Loucy (cell line): ENCODE results near the gene CAMTA1.

ENCODE experiments used
- H2AFZ ChIP-seq: fragments of 200-600 bp; sonication (generic); 2 replicates; pipeline ENCODE4 v1.6.0; 2016; ENCODE audit warnings: antibody characterized with exemption, mild to moderate bottlenecking, low read length, moderate library complexity
- H3F3A ChIP-seq: fragments of 200-600 bp; 2 replicates; pipeline ENCODE4 v1.6.0; 2016; ENCODE audit warnings: antibody characterized with exemption, low read depth, mild to moderate bottlenecking
- H3K27me3 ChIP-seq: fragments of 200-600 bp; sonication (generic); 2 replicates; pipeline ENCODE4 v1.6.1; 2014; ENCODE audit warnings: low read length, mild to moderate bottlenecking; ENCODE audit not compliant: insufficient read depth, poor library complexity, severe bottlenecking
- H3K36me3 ChIP-seq: fragments of 200-600 bp; sonication (generic); 2 replicates; pipeline ENCODE4 v1.6.1; 2016; ENCODE audit warnings: low read length; ENCODE audit not compliant: insufficient read depth
- H3K4me1 ChIP-seq: fragments of 200-600 bp; sonication (generic); 2 replicates; pipeline ENCODE4 v1.5.1; 2014; ENCODE audit warnings: low read length, mild to moderate bottlenecking; ENCODE audit not compliant: insufficient read depth, poor library complexity, severe bottlenecking
- H3K4me2 ChIP-seq: fragments of 200-600 bp; sonication (generic); 2 replicates; pipeline ENCODE4 v1.6.0; 2014; ENCODE audit warnings: antibody characterized with exemption, low read length, low read depth, mild to moderate bottlenecking; ENCODE audit not compliant: poor library complexity, severe bottlenecking
- H3K4me3 ChIP-seq: fragments of 200-600 bp; sonication (generic); 2 replicates; pipeline ENCODE4 v1.5.1; 2014; ENCODE audit warnings: low read length, mild to moderate bottlenecking, mixed read lengths; ENCODE audit not compliant: poor library complexity, severe bottlenecking
- H3K79me2 ChIP-seq: fragments of 200-600 bp; sonication (generic); 2 replicates; pipeline ENCODE4 v1.6.1; 2014; ENCODE audit warnings: low read length; ENCODE audit not compliant: insufficient read depth
- H3K9ac ChIP-seq: fragments of 200-600 bp; sonication (generic); 2 replicates; pipeline ENCODE4 v1.6.0; 2014; ENCODE audit warnings: mild to moderate bottlenecking, low read depth, low read length, moderate library complexity; ENCODE audit not compliant: poor library complexity, severe bottlenecking
- H3K9me2 ChIP-seq: fragments of 200-600 bp; sonication (generic); replicated peaks from 2 replicates; pipeline ENCODE4 v1.6.1; 2016; ENCODE audit warnings: low read depth, low read length, mixed read lengths
- H3K9me3 ChIP-seq: fragments of 200-600 bp; sonication (generic); 2 replicates; pipeline ENCODE4 v1.6.1; 2014; ENCODE audit warnings: mild to moderate bottlenecking, antibody characterized with exemption, low read length, low read depth; ENCODE audit not compliant: insufficient read depth
- H4K20me1 ChIP-seq: fragments of 200-600 bp; sonication (generic); 2 replicates; pipeline ENCODE4 v1.6.0; 2014; ENCODE audit warnings: antibody characterized with exemption, low read length, mild to moderate bottlenecking; ENCODE audit not compliant: insufficient read depth, poor library complexity, severe bottlenecking
- CTCF ChIP-seq: fragments of 200-600 bp; sonication (generic); conservative IDR thresholded peaks from 2 replicates; pipeline ENCODE4 v1.5.1; 2014; ENCODE audit warnings: mild to moderate bottlenecking, antibody characterized with exemption, low read length
- EZH2phosphoT487 ChIP-seq: fragments of 200-600 bp; IDR thresholded peaks from 2 replicates; pipeline ENCODE4 v1.6.1; 2018; ENCODE audit warnings: antibody characterized with exemption, mild to moderate bottlenecking, moderate library complexity, borderline replicate concordance

CAMTA1 gene

GRCh38 chr1:7119156-7119555, 333.9 kb downstream of the CAMTA1 start:
- Histone ChIP-seq H3K4me3 (no peak overlapping the region), H2AFZ (no peak overlapping the region), H3K27me3 (no peaks in the 10 kb centered on the region), H3K9me2 (no peaks in the 10 kb centered on the region), H3K9me3 (no peaks in the 10 kb centered on the region), H3K4me2 (no peak overlapping the region), H4K20me1 (no peaks in the 10 kb centered on the region), H3K79me2 (no peaks in the 10 kb centered on the region), H3K36me3 (no peaks in the 10 kb centered on the region), H3F3A (no peaks in the 10 kb centered on the region), H3K9ac (no peak overlapping the region), H3K4me1 (no peaks in the 10 kb centered on the region)
- TF ChIP-seq CTCF (no peak), EZH2phosphoT487 (no peak)

- H3K9ac ChIP-seq, result no peak overlapping the region
- H3K4me1 ChIP-seq, result no peaks in the 10 kb centered on the region
- H2AFZ ChIP-seq, result no peak overlapping the region
- no peak overlapping the region for H3K4me3 ChIP-seq
- H3K27me3 ChIP-seq, result no peaks in the 10 kb centered on the region
- H3F3A ChIP-seq, result no peaks in the 10 kb centered on the region
- TF ChIP-seq EZH2phosphoT487 (no peak), CTCF (peak; percentile 46; the same call in 1 of the 2 replicates)
- no peak overlapping the region for H3K4me2 ChIP-seq
- no peaks in the 10 kb centered on the region for H3K9me3 ChIP-seq
- H3K9me2 ChIP-seq, result no peaks in the 10 kb centered on the region
- no peaks in the 10 kb centered on the region for H3K79me2 ChIP-seq
- no peaks in the 10 kb centered on the region for H4K20me1 ChIP-seq
- H3K36me3 ChIP-seq, result no peaks in the 10 kb centered on the region
These were observed 335.8 kb downstream of the CAMTA1 start for GRCh38 chr1:7120863-7121621.

- no peak overlapping the region for H2AFZ ChIP-seq
- TF ChIP-seq CTCF (no peak), EZH2phosphoT487 (no peak)
- H3K9ac ChIP-seq, result no peak overlapping the region
- H3F3A ChIP-seq, result no peaks in the 10 kb centered on the region
- no peaks in the 10 kb centered on the region for H3K27me3 ChIP-seq
- H3K9me2 ChIP-seq, result no peaks in the 10 kb centered on the region
- H3K4me2 ChIP-seq, result no peak overlapping the region
- H3K79me2 ChIP-seq, result no peaks in the 10 kb centered on the region
- H3K9me3 ChIP-seq, result no peaks in the 10 kb centered on the region
- H3K4me3 ChIP-seq, result no peak overlapping the region
- no peaks in the 10 kb centered on the region for H4K20me1 ChIP-seq
- peaks cover 6% of the 10 kb centered on the region for H3K4me1 ChIP-seq
- no peaks in the 10 kb centered on the region for H3K36me3 ChIP-seq
These were observed 336.4 kb downstream of the CAMTA1 start for GRCh38 chr1:7121622-7121988.
